HG03432 (cell line): ENCODE data around the gene FLACC1.
A peak's percentile ranks its signal among the peaks of the same experiment; 100 is the strongest.

Experiments
- ATAC-seq: cut with Tn5 transposase; IDR thresholded peaks from one replicate; pipeline ENCODE4 v1.9.1; 2021; ENCODE audit warnings: mild to moderate bottlenecking, moderate library complexity; ENCODE audit not compliant: unreplicated experiment

The FLACC1 gene

GRCh38 chr2:201279079-201279478 is 78.1 kb downstream of the FLACC1 start:
- ATAC-seq = no peak

- no peak for ATAC-seq
Measured at GRCh38 chr2:201276511-201276910, 80.6 kb downstream of the FLACC1 start.

DNA sequence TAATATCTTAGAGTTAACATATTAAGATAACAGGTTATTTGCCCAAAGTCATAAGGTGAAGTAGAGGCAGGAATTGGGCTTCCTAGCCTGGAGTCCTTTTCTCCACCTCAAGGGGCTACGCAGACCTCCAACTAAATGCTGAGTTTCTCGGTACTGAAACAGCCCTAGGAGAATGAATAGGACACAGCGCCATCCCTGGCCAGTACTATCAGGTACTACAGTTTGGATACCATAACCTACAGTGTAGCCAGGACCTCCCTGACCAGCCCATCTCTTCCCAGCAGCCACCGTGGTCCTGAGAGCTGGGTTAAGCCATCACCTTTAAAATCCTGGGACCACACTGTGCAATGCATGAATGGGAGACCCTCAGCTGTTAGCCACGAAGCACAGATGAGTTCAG is 81.2 kb downstream of the FLACC1 start:
- ATAC-seq = no peak

DNA sequence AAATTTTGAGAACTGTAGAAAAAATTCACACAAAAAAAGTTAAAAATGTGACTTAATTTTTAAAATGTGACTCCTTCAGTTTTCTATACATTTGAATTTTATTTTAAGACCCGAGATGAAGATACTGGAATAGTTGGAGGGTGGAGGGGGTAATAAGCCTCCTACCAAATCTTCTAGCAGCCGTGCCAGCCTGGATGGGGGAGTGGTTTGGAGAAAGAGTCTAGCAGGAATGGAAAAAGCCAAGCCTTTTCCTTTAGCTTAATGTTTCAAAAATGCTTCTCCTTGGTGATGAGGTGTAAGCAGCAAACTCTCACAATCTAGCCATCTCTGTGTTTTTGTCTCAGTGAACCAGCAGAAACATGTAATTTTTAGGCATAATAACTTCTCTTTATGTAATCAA is 82.1 kb downstream of the FLACC1 start:
- no peak for ATAC-seq

DNA sequence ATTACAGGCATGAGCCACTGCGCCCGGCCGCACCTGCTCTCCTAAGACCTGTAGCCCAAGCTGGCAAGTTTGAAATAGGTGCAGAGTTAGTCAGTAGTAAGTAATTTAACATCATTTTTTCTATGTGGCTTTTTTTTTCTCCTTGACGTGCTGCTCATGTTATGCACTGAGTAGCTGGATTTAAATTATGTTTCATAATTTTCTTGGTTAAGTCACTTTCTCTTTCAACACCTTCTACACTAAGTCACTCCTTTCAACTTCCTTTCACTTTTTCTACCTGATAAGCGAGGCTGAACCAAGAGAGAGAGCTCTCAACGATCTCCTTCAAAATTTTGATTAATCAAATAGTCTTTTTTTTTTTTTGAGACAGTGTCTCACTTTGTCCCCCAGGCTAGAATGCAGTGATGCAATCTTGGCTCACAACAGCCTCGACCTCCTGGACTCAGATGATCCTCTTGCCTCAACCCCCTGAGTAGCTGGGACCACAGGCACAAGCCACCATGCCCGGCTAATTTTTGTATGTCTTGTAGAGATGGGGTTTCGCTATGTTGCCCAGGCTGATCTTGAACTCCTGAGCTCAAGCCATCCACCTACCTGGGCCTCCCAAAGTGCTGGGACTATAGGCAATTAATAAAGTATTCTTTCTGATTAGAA is 83.7 kb downstream of the FLACC1 start:
- no peak for ATAC-seq

DNA sequence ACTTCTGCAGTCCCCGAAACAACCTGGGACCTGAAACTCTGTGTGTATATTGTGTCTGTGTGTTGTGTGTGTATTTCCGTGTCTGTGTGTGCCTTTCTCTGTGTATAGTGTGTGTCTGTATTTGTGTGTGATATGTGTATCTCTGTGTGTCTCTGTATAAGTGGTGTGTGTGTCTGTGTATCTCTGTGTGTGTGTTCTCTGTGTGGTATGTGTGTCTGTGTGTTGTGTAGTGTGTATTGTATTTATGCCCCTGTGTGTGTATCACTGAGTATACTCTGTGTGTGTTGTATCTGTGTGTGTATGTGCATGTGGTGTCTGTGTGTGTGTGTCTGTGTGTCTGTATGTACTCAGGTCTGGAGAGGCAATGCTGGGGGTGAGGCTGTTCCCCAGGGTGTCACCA is 85.2 kb downstream of the FLACC1 start:
- no peak for ATAC-seq

GRCh38 chr2:201270293-201271001 is 86.7 kb downstream of the FLACC1 start:
- ATAC-seq = no peak

- ATAC-seq = no peak
Measured at GRCh38 chr2:201269764-201270163, 87.4 kb downstream of the FLACC1 start.

- ATAC-seq = no peak
Measured at GRCh38 chr2:201267278-201268030, 89.7 kb downstream of the FLACC1 start.

DNA sequence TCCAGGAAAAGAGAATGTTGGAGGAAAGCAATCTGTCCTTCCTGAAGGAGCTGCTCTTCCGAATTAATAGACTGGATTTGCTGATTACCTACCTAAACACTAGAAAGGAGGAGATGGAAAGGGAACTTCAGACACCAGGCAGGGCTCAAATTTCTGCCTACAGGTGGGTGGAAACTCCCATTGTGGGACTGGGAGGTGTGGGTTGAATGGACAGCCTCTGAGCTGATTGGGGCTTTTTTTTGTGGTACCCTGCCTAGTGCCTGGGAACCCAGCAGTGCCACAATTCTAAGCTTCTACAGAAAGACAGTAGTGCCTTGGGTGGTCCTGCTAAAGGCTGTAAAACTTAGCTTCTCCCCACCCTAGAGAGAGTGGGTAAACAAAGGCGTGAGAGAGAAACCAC is 90.5 kb downstream of the FLACC1 start:
- no peak for ATAC-seq

- no peak for ATAC-seq
Measured at GRCh38 chr2:201264472-201265173, 92.5 kb downstream of the FLACC1 start.

GRCh38 chr2:201263779-201264178 is 93.4 kb downstream of the FLACC1 start:
- ATAC-seq = no peak

DNA sequence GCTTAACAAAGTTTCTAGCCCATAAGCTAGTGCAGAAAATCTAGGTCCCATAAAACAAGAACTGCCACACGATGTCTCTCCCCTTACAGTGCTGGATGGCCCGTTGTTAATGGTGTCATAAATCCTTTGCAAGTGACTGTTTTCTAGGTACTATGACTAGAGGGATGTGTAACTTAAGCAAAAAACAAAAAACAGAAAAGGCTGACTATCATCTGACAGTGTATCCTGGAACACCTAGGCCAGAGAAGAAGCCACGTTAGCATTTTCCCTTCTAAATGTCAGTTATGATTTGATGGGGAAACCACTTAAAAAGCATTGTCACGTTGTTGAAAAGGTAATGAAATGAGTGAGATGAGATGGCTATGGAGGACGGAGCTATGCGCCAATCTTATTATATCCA is 94.4 kb downstream of the FLACC1 start:
- ATAC-seq = no peak

DNA sequence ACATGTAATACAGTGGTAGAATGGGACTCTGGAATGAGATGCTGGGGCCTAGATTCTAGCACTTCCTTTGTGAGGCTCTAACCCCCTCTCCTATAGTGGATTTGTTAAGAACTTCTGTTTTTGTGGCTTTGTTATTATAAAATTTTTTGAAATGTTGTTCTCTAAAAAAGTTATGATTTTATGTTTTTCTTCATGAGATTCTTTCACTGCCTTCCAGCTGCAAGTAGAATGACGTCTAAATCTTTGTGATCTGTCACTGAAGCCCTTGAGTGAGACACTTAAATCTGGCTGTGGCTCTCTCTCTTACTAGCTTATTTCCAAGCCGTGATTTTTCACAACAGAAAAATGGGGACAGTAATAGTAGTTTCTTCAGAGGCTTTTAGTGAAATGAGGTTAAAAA is 95.2 kb downstream of the FLACC1 start:
- ATAC-seq = no peak

GRCh38 chr2:201261471-201261870 is 95.7 kb downstream of the FLACC1 start:
- ATAC-seq = no peak

DNA sequence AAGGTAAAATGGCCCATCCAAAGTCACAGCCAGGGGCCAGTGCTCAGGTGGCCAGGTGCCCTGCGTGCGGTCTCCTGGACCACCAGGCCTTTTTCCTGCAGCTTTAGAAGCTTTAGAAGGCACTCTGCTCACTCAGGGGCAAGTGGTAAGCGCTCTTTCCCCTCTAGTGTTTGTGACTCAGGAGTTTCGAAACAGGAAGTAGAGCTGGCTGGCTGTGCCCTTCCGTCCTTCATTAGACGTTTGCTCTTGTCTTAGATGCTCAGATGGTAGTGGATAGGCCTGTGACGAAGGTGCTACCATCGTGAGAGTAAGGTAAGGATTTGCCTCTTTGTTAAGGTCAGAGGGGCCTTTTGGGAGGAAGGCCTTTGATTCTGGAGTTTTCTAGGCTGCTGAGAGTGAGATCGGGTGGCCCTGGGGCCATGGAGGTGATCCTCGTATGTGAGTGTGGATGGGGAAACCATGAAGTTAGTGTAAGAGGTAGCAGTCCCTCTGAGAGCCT is 96.8 kb downstream of the FLACC1 start, which contains the start of gene CASP8:
Gene CASP8 (plus strand): TSS at position 235 of the 499 bp plus-strand sequence. CDS start 5,951 bp downstream, outside the sequence.
- ATAC-seq = peak; percentile 34

- no peak for ATAC-seq
Measured at GRCh38 chr2:201258666-201259615, 98.2 kb downstream of the FLACC1 start.

DNA sequence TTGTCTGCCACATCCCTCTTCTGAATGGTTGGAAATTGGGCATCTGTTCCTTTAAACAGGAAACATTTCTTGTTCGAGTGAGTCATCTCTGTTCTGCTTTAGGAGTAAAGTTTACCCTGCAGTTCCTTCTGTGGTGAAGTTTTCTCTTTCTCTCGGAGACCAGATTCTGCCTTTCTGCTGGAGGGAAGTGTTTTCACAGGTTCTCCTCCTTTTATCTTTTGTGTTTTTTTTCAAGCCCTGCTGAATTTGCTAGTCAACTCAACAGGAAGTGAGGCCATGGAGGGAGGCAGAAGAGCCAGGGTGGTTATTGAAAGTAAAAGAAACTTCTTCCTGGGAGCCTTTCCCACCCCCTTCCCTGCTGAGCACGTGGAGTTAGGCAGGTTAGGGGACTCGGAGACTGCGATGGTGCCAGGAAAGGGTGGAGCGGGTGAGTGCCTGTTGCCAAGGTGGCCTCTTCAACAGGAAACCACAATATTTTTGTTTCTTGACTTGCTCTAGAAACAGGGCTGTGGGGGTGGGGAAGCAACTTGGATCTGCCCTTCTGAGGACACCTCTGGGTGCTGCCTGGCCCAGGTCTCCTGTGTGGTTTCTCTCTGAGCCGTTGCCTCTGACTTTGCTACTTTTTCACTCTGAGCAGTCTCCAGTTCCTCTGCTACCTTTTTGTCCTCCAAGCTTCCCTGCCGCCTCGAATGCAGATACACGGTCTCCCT is 99.0 kb downstream of the FLACC1 start:
- peak; percentile 78 for ATAC-seq

DNA sequence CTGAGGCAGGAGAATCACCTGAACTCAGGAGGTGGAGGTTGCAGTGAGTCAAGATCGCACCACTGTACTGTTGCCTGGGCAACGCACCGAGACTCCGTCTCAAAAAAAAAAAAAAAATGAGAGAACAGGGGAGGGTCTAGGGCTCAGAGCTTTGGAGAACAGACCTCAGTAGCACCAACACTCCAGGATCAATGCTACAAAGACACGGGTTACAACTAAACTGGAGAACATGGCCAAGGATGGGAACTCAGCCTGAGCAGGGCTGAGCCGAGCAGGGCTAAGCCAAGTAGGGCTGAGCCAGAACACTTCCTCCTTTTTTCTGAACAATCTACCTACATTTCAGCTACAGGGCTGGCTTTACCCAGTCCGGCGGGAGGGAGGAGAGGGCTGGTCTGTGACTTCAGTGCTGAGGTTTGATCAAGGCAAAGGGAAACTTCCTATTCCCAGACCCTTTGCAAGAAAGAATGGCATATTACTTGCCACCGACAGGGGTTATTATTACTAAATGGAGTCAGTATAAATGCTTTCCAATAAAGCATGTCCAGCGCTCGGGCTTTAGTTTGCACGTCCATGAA is 99.7 kb downstream of the FLACC1 start:
- peak; percentile 52 for ATAC-seq
